Measurements from ENCODE around the gene EEPD1.

EEPD1 gene

GRCh38 chr7:36343548-36343947 lies 190.5 kb downstream of the EEPD1 start:
- Histone ChIP-seq H3K27me3 (replicated peaks; ENCODE audit: control insufficient read depth, insufficient read depth, low read length) (no peaks in the 10 kb centered on the region), H3K36me3 (ENCODE audit: control insufficient read depth, insufficient read depth, low read length, severe bottlenecking) (no peaks in the 10 kb centered on the region), H3K4me1 (ENCODE audit: control insufficient read depth, insufficient read depth, low read length) (peaks cover 7% of the 10 kb centered on the region), H3K9ac (ENCODE audit: low read length) (no peak overlapping the region), H3K4me3 (ENCODE audit: low read length) (no peak overlapping the region), H3K9me3 (ENCODE audit: control insufficient read depth, low read length) (no peaks in the 10 kb centered on the region)
- DNase-seq (ENCODE audit: low read depth), result no peak

GRCh38 chr7:36344622-36345021 lies 191.6 kb downstream of the EEPD1 start:
- no peaks in the 10 kb centered on the region for H3K9me3 ChIP-seq (ENCODE audit: control insufficient read depth, low read length)
- H3K4me3 ChIP-seq (ENCODE audit: low read length), result no peak overlapping the region
- peaks cover 10% of the 10 kb centered on the region for H3K4me1 ChIP-seq (ENCODE audit: control insufficient read depth, insufficient read depth, low read length)
- no peak for DNase-seq (ENCODE audit: low read depth)
- no peaks in the 10 kb centered on the region for H3K36me3 ChIP-seq (ENCODE audit: control insufficient read depth, insufficient read depth, low read length, severe bottlenecking)
- H3K27me3 ChIP-seq (replicated peaks; ENCODE audit: control insufficient read depth, insufficient read depth, low read length), result no peaks in the 10 kb centered on the region
- H3K9ac ChIP-seq (ENCODE audit: low read length), result no peak overlapping the region

- peak; percentile 38 for DNase-seq (ENCODE audit: low read depth)
- H3K4me1 ChIP-seq (ENCODE audit: control insufficient read depth, insufficient read depth, low read length), result peaks cover 10% of the 10 kb centered on the region
- H3K4me3 ChIP-seq (ENCODE audit: low read length), result no peak overlapping the region
- no peak overlapping the region for H3K9ac ChIP-seq (ENCODE audit: low read length)
- no peaks in the 10 kb centered on the region for H3K36me3 ChIP-seq (ENCODE audit: control insufficient read depth, insufficient read depth, low read length, severe bottlenecking)
- H3K27me3 ChIP-seq (replicated peaks; ENCODE audit: control insufficient read depth, insufficient read depth, low read length), result no peaks in the 10 kb centered on the region
- no peaks in the 10 kb centered on the region for H3K9me3 ChIP-seq (ENCODE audit: control insufficient read depth, low read length)
Measured at GRCh38 chr7:36346260-36346831, 193.3 kb downstream of the EEPD1 start.

- peak; percentile 55 for DNase-seq (ENCODE audit: low read depth)
- Histone ChIP-seq H3K4me1 (ENCODE audit: control insufficient read depth, insufficient read depth, low read length) (peaks cover 10% of the 10 kb centered on the region), H3K9ac (ENCODE audit: low read length) (no peak overlapping the region)
Measured at GRCh38 chr7:36348256-36348655, 195.2 kb downstream of the EEPD1 start.

GRCh38 chr7:36348771-36349170 lies 195.7 kb downstream of the EEPD1 start:
- Histone ChIP-seq H3K4me1 (ENCODE audit: control insufficient read depth, insufficient read depth, low read length) (peaks cover 10% of the 10 kb centered on the region), H3K9me3 (ENCODE audit: control insufficient read depth, low read length) (no peaks in the 10 kb centered on the region), H3K36me3 (ENCODE audit: control insufficient read depth, insufficient read depth, low read length, severe bottlenecking) (no peaks in the 10 kb centered on the region), H3K27me3 (replicated peaks; ENCODE audit: control insufficient read depth, insufficient read depth, low read length) (no peaks in the 10 kb centered on the region), H3K9ac (ENCODE audit: low read length) (no peak overlapping the region), H3K4me3 (ENCODE audit: low read length) (no peak overlapping the region)
- DNase-seq (ENCODE audit: low read depth), result no peak

More at GRCh38 chr7:36348256-36348655, 195.2 kb downstream of the EEPD1 start:
- Histone ChIP-seq H3K27me3 (replicated peaks; ENCODE audit: control insufficient read depth, insufficient read depth, low read length) (no peaks in the 10 kb centered on the region), H3K36me3 (ENCODE audit: control insufficient read depth, insufficient read depth, low read length, severe bottlenecking) (no peaks in the 10 kb centered on the region), H3K9me3 (ENCODE audit: control insufficient read depth, low read length) (no peaks in the 10 kb centered on the region), H3K4me3 (ENCODE audit: low read length) (no peak overlapping the region)

- peaks cover 10% of the 10 kb centered on the region for H3K4me1 ChIP-seq (ENCODE audit: control insufficient read depth, insufficient read depth, low read length)
- peak; percentile 23 for DNase-seq (ENCODE audit: low read depth)
Measured at GRCh38 chr7:36349626-36350025, 196.6 kb downstream of the EEPD1 start.

More at GRCh38 chr7:36349626-36350025, 196.6 kb downstream of the EEPD1 start:
- no peaks in the 10 kb centered on the region for H3K9me3 ChIP-seq (ENCODE audit: control insufficient read depth, low read length)
- no peak overlapping the region for H3K4me3 ChIP-seq (ENCODE audit: low read length)
- H3K27me3 ChIP-seq (replicated peaks; ENCODE audit: control insufficient read depth, insufficient read depth, low read length), result no peaks in the 10 kb centered on the region
- no peaks in the 10 kb centered on the region for H3K36me3 ChIP-seq (ENCODE audit: control insufficient read depth, insufficient read depth, low read length, severe bottlenecking)
- H3K9ac ChIP-seq (ENCODE audit: low read length), result no peak overlapping the region
